ENCODE measurements around the gene COX7A2L. TPM values are rescaled to one million over a fixed set of nuclear protein-coding genes. Genes with fewer than 3 reads are reported as not detected.
"Not testable (repeated sequence)": the region's sequence is repeated elsewhere in the genome, so short reads cannot be mapped to it uniquely, and the experiment has no call there.

The COX7A2L gene
- 100 to 1,000 TPM; 144 to 337 (median 173) TPM for polyA plus RNA-seq
- long read RNA-seq, donor 1, result 0 reads
- long read RNA-seq, donor 2, transcript COX7A2L-201 (3 exons, 1,112 nt), result major isoform, 70 of 93 reads
- long read RNA-seq, donor 2, partial matches to known transcripts, result 13 of 93 reads
- long read RNA-seq, donor 2, other reads (novel, unspliced or antisense), result 8 of 93 reads
- long read RNA-seq, donor 3, transcript COX7A2L-201 (3 exons, 1,112 nt), result major isoform, 119 of 206 reads
- long read RNA-seq, donor 3, partial matches to known transcripts, result 64 of 206 reads
- long read RNA-seq, donor 3, other reads (novel, unspliced or antisense), result 20 of 206 reads
- long read RNA-seq, donor 4, partial matches to known transcripts, result 0 of 1 reads
- long read RNA-seq, donor 4, other reads (novel, unspliced or antisense), result 0 of 1 reads
- long read RNA-seq, donor 5, transcript COX7A2L-201 (3 exons, 1,112 nt), result major isoform, 41 of 99 reads
- long read RNA-seq, donor 5, partial matches to known transcripts, result 53 of 99 reads
- long read RNA-seq, donor 5, other reads (novel, unspliced or antisense), result 0 of 99 reads
- long read RNA-seq, donor 6, transcript COX7A2L-201 (3 exons, 1,112 nt), result major isoform, 152 of 221 reads
- long read RNA-seq, donor 6, partial matches to known transcripts, result 67 of 221 reads
- long read RNA-seq, donor 6, other reads (novel, unspliced or antisense), result 0 of 221 reads
- long read RNA-seq, donor 7, result 0 reads
- long read RNA-seq, donor 8, transcript COX7A2L-201 (3 exons, 1,112 nt), result major isoform, 8 of 8 reads
- long read RNA-seq, donor 8, partial matches to known transcripts, result 0 of 8 reads
- long read RNA-seq, donor 8, other reads (novel, unspliced or antisense), result 0 of 8 reads
- long read RNA-seq, donor 9, transcript COX7A2L-201 (3 exons, 1,112 nt), result major isoform, 50 of 90 reads
- long read RNA-seq, donor 9, partial matches to known transcripts, result 32 of 90 reads
- long read RNA-seq, donor 9, other reads (novel, unspliced or antisense), result 6 of 90 reads
- long read RNA-seq, donor 10, transcript COX7A2L-201 (3 exons, 1,112 nt), result major isoform, 132 of 172 reads
- long read RNA-seq, donor 10, partial matches to known transcripts, result 28 of 172 reads
- long read RNA-seq, donor 10, other reads (novel, unspliced or antisense), result 9 of 172 reads

- Histone ChIP-seq H3K4me1 (ENCODE audit: control insufficient read depth in 3 of 3, insufficient read depth in 2 of 3, low read depth in 1 of 3, low read length in 2 of 3) (peaks cover 0 to 13% (median 10%) of the 10 kb centered on the region in 3 donors), H3K27me3 (ENCODE audit: control insufficient read depth in 3 of 3, insufficient read depth in 3 of 3, low read length in 3 of 3) (no peaks in the 10 kb centered on the region), H3K36me3 (ENCODE audit: control insufficient read depth in 3 of 3, insufficient read depth in 2 of 3, low read depth in 1 of 3, low read length in 3 of 3) (peaks cover 0 to 7% (median 0%) of the 10 kb centered on the region in 3 donors), H3K9me3 (ENCODE audit: control insufficient read depth in 2 of 2, insufficient read depth in 1 of 2, low read depth in 1 of 2, low read length in 1 of 2) (no peaks in the 10 kb centered on the region), H3K27ac (ENCODE audit: low read depth in 1 of 3, low read length in 2 of 3) (peak within 1 kb of the TSS; percentile 85 to 96 (median 96)), H3K4me3 (ENCODE audit: low read depth in 1 of 3, low read length in 3 of 3) (peak within 1 kb of the TSS; percentile 79 to 95 (median 82))
- WGBS, 3 donors, result 0 to 1% (median 1%) methylated on average over 58 to 61 of the region's 61 CpGs
- DNase-seq (peak; percentile 98 to 99), FAIRE-seq (no peak)
Observed at GRCh38 chr2:42360890-42361727, at the start of gene COX7A2L. Gene COX7A2L (minus strand): TSS chr2:42361217. CDS start chr2:42361161, 56 bp downstream.

- WGBS, 3 donors, result 93 to 99% (median 97%) methylated on average over 7 to 8 of the region's 8 CpGs
- Histone ChIP-seq H3K9me3 (ENCODE audit: control insufficient read depth in 2 of 2, insufficient read depth in 1 of 2, low read depth in 1 of 2, low read length in 1 of 2) (peaks cover 0 to 7% of the 10 kb centered on the region in 2 donors), H3K27ac (ENCODE audit: low read depth in 1 of 3, low read length in 2 of 3) (no peak overlapping the region), H3K27me3 (ENCODE audit: control insufficient read depth in 3 of 3, insufficient read depth in 3 of 3, low read length in 3 of 3) (no peaks in the 10 kb centered on the region), H3K4me3 (ENCODE audit: low read depth in 1 of 3, low read length in 3 of 3) (no peak overlapping the region), H3K36me3 (ENCODE audit: control insufficient read depth in 3 of 3, insufficient read depth in 2 of 3, low read depth in 1 of 3, low read length in 3 of 3) (no peaks in the 10 kb centered on the region), H3K4me1 (ENCODE audit: control insufficient read depth in 3 of 3, insufficient read depth in 2 of 3, low read depth in 1 of 3, low read length in 2 of 3) (peaks cover 0 to 7% (median 0%) of the 10 kb centered on the region in 3 donors)
- FAIRE-seq (no peak), DNase-seq (no peak)
Observed at GRCh38 chr2:42408009-42408408, 47.0 kb upstream of the COX7A2L start.

- H3K36me3 ChIP-seq (ENCODE audit: control insufficient read depth in 3 of 3, insufficient read depth in 2 of 3, low read depth in 1 of 3, low read length in 3 of 3), result no peaks in the 10 kb centered on the region
- H3K4me1 ChIP-seq (ENCODE audit: control insufficient read depth in 3 of 3, insufficient read depth in 2 of 3, low read depth in 1 of 3, low read length in 2 of 3), result peaks cover 0 to 7% (median 0%) of the 10 kb centered on the region in 3 donors
- H3K27me3 ChIP-seq (ENCODE audit: control insufficient read depth in 3 of 3, insufficient read depth in 3 of 3, low read length in 3 of 3), result no peaks in the 10 kb centered on the region
- DNase-seq (no peak), FAIRE-seq (no peak)
- 62 to 75% (median 62%) methylated on average over 6 of the region's 6 CpGs for WGBS, 3 donors
- no peak overlapping the region for H3K27ac ChIP-seq (ENCODE audit: low read depth in 1 of 3, low read length in 2 of 3)
- no peak overlapping the region for H3K4me3 ChIP-seq (ENCODE audit: low read depth in 1 of 3, low read length in 3 of 3)
- H3K9me3 ChIP-seq (ENCODE audit: control insufficient read depth in 2 of 2, insufficient read depth in 1 of 2, low read depth in 1 of 2, low read length in 1 of 2), result peaks cover 0 to 7% of the 10 kb centered on the region in 2 donors
Observed at GRCh38 chr2:42407476-42407875, 46.5 kb upstream of the COX7A2L start.

- peaks cover 0 to 7% of the 10 kb centered on the region in 2 donors for H3K9me3 ChIP-seq (ENCODE audit: control insufficient read depth in 2 of 2, insufficient read depth in 1 of 2, low read depth in 1 of 2, low read length in 1 of 2)
- H3K36me3 ChIP-seq (ENCODE audit: control insufficient read depth in 3 of 3, insufficient read depth in 2 of 3, low read depth in 1 of 3, low read length in 3 of 3), result no peaks in the 10 kb centered on the region
- FAIRE-seq, result no peak
- no peaks in the 10 kb centered on the region for H3K27me3 ChIP-seq (ENCODE audit: control insufficient read depth in 3 of 3, insufficient read depth in 3 of 3, low read length in 3 of 3)
- no peak overlapping the region for H3K4me3 ChIP-seq (ENCODE audit: low read depth in 1 of 3, low read length in 3 of 3)
- DNase-seq, result no peak
- WGBS, 3 donors, result 70 to 83% (median 73%) methylated on average over 4 of the region's 4 CpGs
- H3K4me1 ChIP-seq (ENCODE audit: control insufficient read depth in 3 of 3, insufficient read depth in 2 of 3, low read depth in 1 of 3, low read length in 2 of 3), result peaks cover 0 to under 1% (median 0%) of the 10 kb centered on the region in 3 donors
- H3K27ac ChIP-seq (ENCODE audit: low read depth in 1 of 3, low read length in 2 of 3), result no peak overlapping the region
Observed at GRCh38 chr2:42404676-42405075, 43.7 kb upstream of the COX7A2L start.

- H3K27ac ChIP-seq (ENCODE audit: low read depth in 1 of 3, low read length in 2 of 3), result no peak overlapping the region
- WGBS, 3 donors, result 88 to 93% (median 92%) methylated on average over 6 of the region's 6 CpGs
- H3K4me3 ChIP-seq (ENCODE audit: low read depth in 1 of 3, low read length in 3 of 3), result no peak overlapping the region
- DNase-seq (no peak), FAIRE-seq (no peak)
- no peaks in the 10 kb centered on the region for H3K36me3 ChIP-seq (ENCODE audit: control insufficient read depth in 3 of 3, insufficient read depth in 2 of 3, low read depth in 1 of 3, low read length in 3 of 3)
- H3K4me1 ChIP-seq (ENCODE audit: control insufficient read depth in 3 of 3, insufficient read depth in 2 of 3, low read depth in 1 of 3, low read length in 2 of 3), result no peaks in the 10 kb centered on the region
- no peaks in the 10 kb centered on the region for H3K27me3 ChIP-seq (ENCODE audit: control insufficient read depth in 3 of 3, insufficient read depth in 3 of 3, low read length in 3 of 3)
- H3K9me3 ChIP-seq (ENCODE audit: control insufficient read depth in 2 of 2, insufficient read depth in 1 of 2, low read depth in 1 of 2, low read length in 1 of 2), result no peaks in the 10 kb centered on the region
Observed at GRCh38 chr2:42401773-42402172, 40.8 kb upstream of the COX7A2L start.

GRCh38 chr2:42398052-42398451 is 37.0 kb upstream of the COX7A2L start:
- H3K4me1 ChIP-seq (ENCODE audit: control insufficient read depth in 3 of 3, insufficient read depth in 2 of 3, low read depth in 1 of 3, low read length in 2 of 3); H3K27ac ChIP-seq (ENCODE audit: low read depth in 1 of 3, low read length in 2 of 3); FAIRE-seq; H3K4me3 ChIP-seq (ENCODE audit: low read depth in 1 of 3, low read length in 3 of 3); DNase-seq; H3K27me3 ChIP-seq (ENCODE audit: control insufficient read depth in 3 of 3, insufficient read depth in 3 of 3, low read length in 3 of 3); H3K9me3 ChIP-seq (ENCODE audit: control insufficient read depth in 2 of 2, insufficient read depth in 1 of 2, low read depth in 1 of 2, low read length in 1 of 2); H3K36me3 ChIP-seq (ENCODE audit: control insufficient read depth in 3 of 3, insufficient read depth in 2 of 3, low read depth in 1 of 3, low read length in 3 of 3): not testable (repeated sequence)
- WGBS, 3 donors, result 95 to 96% (median 96%) methylated on average over 11 of the region's 11 CpGs

GRCh38 chr2:42393320-42393719 is 32.3 kb upstream of the COX7A2L start:
- not testable (repeated sequence) for H3K36me3 ChIP-seq (ENCODE audit: control insufficient read depth in 3 of 3, insufficient read depth in 2 of 3, low read depth in 1 of 3, low read length in 3 of 3); H3K9me3 ChIP-seq (ENCODE audit: control insufficient read depth in 2 of 2, insufficient read depth in 1 of 2, low read depth in 1 of 2, low read length in 1 of 2); H3K27ac ChIP-seq (ENCODE audit: low read depth in 1 of 3, low read length in 2 of 3); H3K4me1 ChIP-seq (ENCODE audit: control insufficient read depth in 3 of 3, insufficient read depth in 2 of 3, low read depth in 1 of 3, low read length in 2 of 3); H3K4me3 ChIP-seq (ENCODE audit: low read depth in 1 of 3, low read length in 3 of 3); DNase-seq; H3K27me3 ChIP-seq (ENCODE audit: control insufficient read depth in 3 of 3, insufficient read depth in 3 of 3, low read length in 3 of 3); FAIRE-seq
- WGBS, 3 donors, result 96 to 100% (median 98%) methylated on average over 3 of the region's 3 CpGs
